ENCODE data around the gene ERAL1. TPM values are rescaled to one million over a fixed set of nuclear protein-coding genes. Genes with fewer than 3 reads are reported as not detected.
A peak's percentile ranks its signal among the peaks of the same experiment; 100 is the strongest.

Gene ERAL1
- total and polyA plus RNA-seq, 2 of the 8 experiments (the other 6 are each of a cell fraction or from before 2014, with no cell fraction given) = 67.8 to 122 TPM

DNA sequence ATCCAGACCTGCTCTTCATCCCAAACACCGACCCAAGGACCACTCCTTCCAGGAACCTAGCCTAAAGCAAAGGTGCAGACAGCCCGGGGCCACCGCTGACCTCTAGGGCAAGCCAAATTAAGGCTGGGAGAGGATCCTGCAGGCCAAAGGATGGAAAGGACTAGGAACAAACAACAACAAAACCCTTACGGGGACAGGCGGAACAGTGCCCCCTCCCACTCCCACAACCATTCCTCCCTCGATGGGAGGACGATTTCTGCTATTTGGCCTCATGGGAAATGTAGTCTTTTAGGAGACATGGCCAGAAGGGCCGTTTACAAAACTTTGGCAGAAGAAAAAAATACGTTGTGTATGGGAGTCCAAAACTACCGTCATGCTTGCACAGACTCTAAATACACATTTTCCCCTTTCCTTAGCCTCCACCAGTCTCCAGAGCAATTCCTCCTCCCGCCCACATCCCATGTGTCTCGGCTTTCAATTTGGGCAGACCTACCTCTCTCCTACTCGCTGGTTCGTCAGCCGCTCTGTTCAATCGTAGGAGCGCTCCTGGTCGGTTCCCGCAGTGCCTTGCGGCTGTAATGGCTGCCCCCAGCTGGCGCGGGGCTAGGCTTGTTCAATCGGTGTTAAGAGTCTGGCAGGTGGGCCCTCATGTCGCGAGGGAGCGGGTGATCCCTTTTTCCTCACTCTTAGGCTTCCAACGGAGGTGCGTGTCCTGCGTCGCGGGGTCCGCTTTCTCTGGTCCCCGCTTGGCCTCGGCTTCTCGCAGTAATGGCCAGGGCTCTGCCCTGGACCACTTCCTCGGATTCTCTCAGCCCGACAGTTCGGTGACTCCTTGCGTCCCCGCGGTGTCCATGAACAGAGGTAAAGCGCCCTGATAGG lies at the start of gene ERAL1 (continued):
- peak; percentile 99 for TF ChIP-seq KDM5A (IDR thresholded peaks at IDR 0.05; ENCODE audit: low read length)
- no peak for TF ChIP-seq EP300 (IDR thresholded peaks at IDR 0.05; ENCODE audit: borderline replicate concordance in 1 of 2, low read depth in 2 of 2, low read length in 2 of 2)
- TF ChIP-seq ZNF274 (IDR thresholded peaks at IDR 0.05; ENCODE audit: borderline replicate concordance, extremely low read depth, low read length) = no peak
- no peak for TF ChIP-seq RNF2 (IDR thresholded peaks at IDR 0.05; ENCODE audit: borderline replicate concordance, low read depth, low read length, missing control alignments, poor library complexity, severe bottlenecking)
- no peak for TF ChIP-seq BCL11A (IDR thresholded peaks at IDR 0.05; ENCODE audit: low read depth in 2 of 2, low read length in 2 of 2)
- TF ChIP-seq BRCA1 (IDR thresholded peaks at IDR 0.05; ENCODE audit: low read depth, low read length) = no peak
- no peak for TF ChIP-seq KDM1A (IDR thresholded peaks at IDR 0.05; ENCODE audit: borderline replicate concordance, low read length)
- TF ChIP-seq TAF7 (optimal IDR thresholded peaks at IDR 0.05; ENCODE audit: borderline replicate concordance, low read depth, low read length) = peak; percentile 68
- TF ChIP-seq SAP30 (IDR thresholded peaks at IDR 0.05; ENCODE audit: insufficient read depth, insufficient replicate concordance, low read length) = peak; percentile 94
- no peak for TF ChIP-seq SP2 (IDR thresholded peaks at IDR 0.05; ENCODE audit: low read length)
- TF ChIP-seq RBBP5 (IDR thresholded peaks at IDR 0.05; ENCODE audit: borderline replicate concordance, low read depth, low read length) = no peak
- TF ChIP-seq ASH2L (IDR thresholded peaks at IDR 0.05; ENCODE audit: low read length) = peak; percentile 83
- TF ChIP-seq NRF1 (IDR thresholded peaks at IDR 0.05; ENCODE audit: low read depth, low read length) = no peak
- no peak for TF ChIP-seq CBX8 (IDR thresholded peaks at IDR 0.05; ENCODE audit: borderline replicate concordance, low read depth, low read length)
- no peak for TF ChIP-seq TEAD4 (IDR thresholded peaks at IDR 0.05; ENCODE audit: low read depth, low read length)
- TF ChIP-seq, protein P1, sequence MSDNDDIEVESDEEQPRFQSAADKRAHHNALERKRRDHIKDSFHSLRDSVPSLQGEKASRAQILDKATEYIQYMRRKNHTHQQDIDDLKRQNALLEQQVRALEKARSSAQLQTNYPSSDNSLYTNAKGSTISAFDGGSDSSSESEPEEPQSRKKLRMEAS (IDR thresholded peaks at IDR 0.05) = peak; percentile 71; the same call in 1 of the 2 replicates
- no peak for TF ChIP-seq NANOG (IDR thresholded peaks at IDR 0.05; ENCODE audit: insufficient read depth, low read depth, low read length, poor library complexity, severe bottlenecking)
- no peak for TF ChIP-seq CHD2 (IDR thresholded peaks at IDR 0.05; ENCODE audit: low read length)
- TF ChIP-seq TAF1 (IDR thresholded peaks at IDR 0.05; ENCODE audit: low read depth, low read length) = peak; percentile 93

Data from H1 (cell line).